Measurements from ENCODE around the gene NIN. TPM values are rescaled to one million over a fixed set of nuclear protein-coding genes. Genes with fewer than 3 reads are reported as not detected.

The NIN gene
- total RNA-seq, 1 donor from 2014 or later = 27.4 TPM

- Histone ChIP-seq H3K4me3 (no peak overlapping the region), H3K27me3 (ENCODE audit: low read depth) (no peaks in the 10 kb centered on the region), H3K27ac (replicated peaks) (no peak overlapping the region), H3K9me3 (replicated peaks) (peaks cover 2% of the 10 kb centered on the region), H3K4me1 (peaks cover 21% of the 10 kb centered on the region), H3K36me3 (peaks cover 76% of the 10 kb centered on the region)
- TF ChIP-seq CTCF (IDR thresholded peaks at IDR 0.05; ENCODE audit: borderline replicate concordance) = no peak
- intact Hi-C loops (cut with micrococcal nuclease) = no loop called here
- no peak for DNase-seq
These were observed 86.7 kb downstream of the NIN start for GRCh38 chr14:50744231-50744630.

GRCh38 chr14:50741567-50741966 lies 89.4 kb downstream of the NIN start:
- Histone ChIP-seq H3K27me3 (ENCODE audit: low read depth) (no peaks in the 10 kb centered on the region), H3K9me3 (replicated peaks) (no peaks in the 10 kb centered on the region), H3K36me3 (peaks cover 80% of the 10 kb centered on the region), H3K27ac (replicated peaks) (no peak overlapping the region), H3K4me3 (no peak overlapping the region), H3K4me1 (peaks cover 23% of the 10 kb centered on the region)
- no peak for DNase-seq
- no peak for TF ChIP-seq CTCF (IDR thresholded peaks at IDR 0.05; ENCODE audit: borderline replicate concordance)
- intact Hi-C loops (cut with micrococcal nuclease) = no loop called here

- peaks cover 80% of the 10 kb centered on the region for H3K36me3 ChIP-seq
These were observed 90.1 kb downstream of the NIN start for GRCh38 chr14:50740856-50741255.

GRCh38 chr14:50739186-50739585 lies 91.8 kb downstream of the NIN start:
- Histone ChIP-seq H3K27ac (replicated peaks) (peak overlapping the region; percentile 70), H3K4me1 (peaks cover 23% of the 10 kb centered on the region), H3K4me3 (no peak overlapping the region), H3K27me3 (ENCODE audit: low read depth) (no peaks in the 10 kb centered on the region), H3K36me3 (peaks cover 82% of the 10 kb centered on the region), H3K9me3 (replicated peaks) (no peaks in the 10 kb centered on the region)
- TF ChIP-seq CTCF (IDR thresholded peaks at IDR 0.05; ENCODE audit: borderline replicate concordance) = no peak
- intact Hi-C loops (cut with micrococcal nuclease) = no loop called here
- no peak for DNase-seq

More at GRCh38 chr14:50740856-50741255, 90.1 kb downstream of the NIN start:
- no peak for DNase-seq
- Histone ChIP-seq H3K27me3 (ENCODE audit: low read depth) (no peaks in the 10 kb centered on the region), H3K27ac (replicated peaks) (peak overlapping the region; percentile 70), H3K4me3 (no peak overlapping the region), H3K9me3 (replicated peaks) (no peaks in the 10 kb centered on the region), H3K4me1 (peaks cover 23% of the 10 kb centered on the region)
- intact Hi-C loops (cut with micrococcal nuclease) = no loop called here
- no peak for TF ChIP-seq CTCF (IDR thresholded peaks at IDR 0.05; ENCODE audit: borderline replicate concordance)

- Histone ChIP-seq H3K4me3 (no peak overlapping the region), H3K9me3 (replicated peaks) (no peaks in the 10 kb centered on the region), H3K27me3 (ENCODE audit: low read depth) (no peaks in the 10 kb centered on the region), H3K27ac (replicated peaks) (no peak overlapping the region), H3K36me3 (peaks cover 82% of the 10 kb centered on the region), H3K4me1 (peaks cover 23% of the 10 kb centered on the region)
- intact Hi-C loops (cut with micrococcal nuclease) = no loop called here
- DNase-seq = no peak
- no peak for TF ChIP-seq CTCF (IDR thresholded peaks at IDR 0.05; ENCODE audit: borderline replicate concordance)
These were observed 94.0 kb downstream of the NIN start for GRCh38 chr14:50736932-50737419.

Data from left ventricle myocardium inferior (tissue), 1 donor.